Parathyroid adenoma (tissue), 2 donors: ENCODE data around the gene VAT1L.
A peak's percentile ranks its signal among the peaks of the same experiment; 100 is the strongest.

Experiments used
- H2AFZ ChIP-seq: fragments of 300-600 bp; sonication (generic); one replicate; pipeline ENCODE4 v1.7.0; 2017; ENCODE audit warnings: antibody characterized with exemption, mild to moderate bottlenecking
- H3K27ac ChIP-seq: fragments of 300-600 bp; sonication (generic); one replicate; pipeline ENCODE4 v1.7.0; 2017
- H3K27me3 ChIP-seq: fragments of 300-600 bp; sonication (generic); one replicate; pipeline ENCODE4 v1.7.0; 2017; ENCODE audit warnings: low read length; ENCODE audit not compliant: control insufficient read depth, insufficient read depth
- H3K36me3 ChIP-seq: fragments of 300-600 bp; sonication (generic); one replicate; pipeline ENCODE4 v1.7.0; 2017; ENCODE audit warnings: low read length; ENCODE audit not compliant: control insufficient read depth, insufficient read depth
- H3K4me1 ChIP-seq: fragments of 300-600 bp; sonication (generic); one replicate; pipeline ENCODE4 v1.7.0; 2017; ENCODE audit warnings: control low read depth
- H3K4me2 ChIP-seq: fragments of 300-600 bp; sonication (generic); one replicate; pipeline ENCODE4 v1.7.0; 2017; ENCODE audit warnings: low read length
- H3K4me3 ChIP-seq: fragments of 300-600 bp; sonication (generic); one replicate; pipeline ENCODE4 v1.7.0; 2017; ENCODE audit warnings: low read depth, low read length
- H3K79me2 ChIP-seq: fragments of 300-600 bp; sonication (generic); one replicate; pipeline ENCODE4 v1.7.0; 2017; ENCODE audit warnings: control low read depth
- H3K9ac ChIP-seq: fragments of 300-600 bp; sonication (generic); one replicate; pipeline ENCODE4 v1.7.0; 2017; ENCODE audit warnings: mild to moderate bottlenecking
- H3K9me3 ChIP-seq: fragments of 300-600 bp; sonication (generic); one replicate; pipeline ENCODE4 v1.7.0; 2017; ENCODE audit warnings: low read length; ENCODE audit not compliant: control insufficient read depth
- TF ChIP-seq, protein P1 (sequence below): fragments of 300-600 bp; sonication (generic); IDR thresholded peaks from one replicate; pipeline ENCODE4 v1.7.0; 2017; ENCODE audit warnings: antibody characterized with exemption, mild to moderate bottlenecking
- donor health status: primary hyperparathyroidism.

Gene VAT1L

GRCh38 chr16:77856438-77857160 lies 68.2 kb downstream of the VAT1L start:
- no peaks in the 10 kb centered on the region for H3K36me3 ChIP-seq
- no peak overlapping the region for H3K9ac ChIP-seq
- H3K79me2 ChIP-seq = no peaks in the 10 kb centered on the region
- no peak overlapping the region for H3K27ac ChIP-seq
- H3K9me3 ChIP-seq = no peaks in the 10 kb centered on the region
- H2AFZ ChIP-seq = peak overlapping the region; percentile 22
- H3K27me3 ChIP-seq = no peaks in the 10 kb centered on the region
- TF ChIP-seq, protein P1, sequence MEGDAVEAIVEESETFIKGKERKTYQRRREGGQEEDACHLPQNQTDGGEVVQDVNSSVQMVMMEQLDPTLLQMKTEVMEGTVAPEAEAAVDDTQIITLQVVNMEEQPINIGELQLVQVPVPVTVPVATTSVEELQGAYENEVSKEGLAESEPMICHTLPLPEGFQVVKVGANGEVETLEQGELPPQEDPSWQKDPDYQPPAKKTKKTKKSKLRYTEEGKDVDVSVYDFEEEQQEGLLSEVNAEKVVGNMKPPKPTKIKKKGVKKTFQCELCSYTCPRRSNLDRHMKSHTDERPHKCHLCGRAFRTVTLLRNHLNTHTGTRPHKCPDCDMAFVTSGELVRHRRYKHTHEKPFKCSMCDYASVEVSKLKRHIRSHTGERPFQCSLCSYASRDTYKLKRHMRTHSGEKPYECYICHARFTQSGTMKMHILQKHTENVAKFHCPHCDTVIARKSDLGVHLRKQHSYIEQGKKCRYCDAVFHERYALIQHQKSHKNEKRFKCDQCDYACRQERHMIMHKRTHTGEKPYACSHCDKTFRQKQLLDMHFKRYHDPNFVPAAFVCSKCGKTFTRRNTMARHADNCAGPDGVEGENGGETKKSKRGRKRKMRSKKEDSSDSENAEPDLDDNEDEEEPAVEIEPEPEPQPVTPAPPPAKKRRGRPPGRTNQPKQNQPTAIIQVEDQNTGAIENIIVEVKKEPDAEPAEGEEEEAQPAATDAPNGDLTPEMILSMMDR = no peak
- peak overlapping the region; percentile 18 for H3K4me2 ChIP-seq
- H3K4me3 ChIP-seq = no peak overlapping the region
- H3K4me1 ChIP-seq = no peaks in the 10 kb centered on the region

DNA sequence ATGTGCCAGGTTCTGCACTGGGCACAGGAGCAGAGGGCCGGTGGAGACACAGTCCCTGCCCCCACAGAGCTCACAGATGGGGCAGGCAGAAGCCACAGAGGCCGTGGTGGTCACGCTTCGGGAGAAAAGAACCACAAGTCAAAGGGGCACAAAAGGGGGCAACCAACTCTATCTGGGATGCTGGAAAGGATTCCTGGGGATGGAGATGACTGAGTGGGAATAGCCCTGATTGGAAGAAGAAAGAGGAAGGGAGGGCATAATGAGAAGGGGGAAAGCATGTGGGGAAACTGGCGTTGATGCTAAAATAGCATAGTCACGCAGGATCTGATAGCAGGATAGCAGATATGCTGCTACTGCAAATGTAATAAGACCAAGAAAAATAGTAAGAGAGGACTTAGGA lies 69.7 kb downstream of the VAT1L start:
- no peak overlapping the region for H3K4me2 ChIP-seq
- H3K79me2 ChIP-seq = no peaks in the 10 kb centered on the region
- H3K27ac ChIP-seq = no peak overlapping the region
- no peak overlapping the region for H3K4me3 ChIP-seq
- no peak overlapping the region for H2AFZ ChIP-seq
- no peak overlapping the region for H3K9ac ChIP-seq
- H3K4me1 ChIP-seq = no peaks in the 10 kb centered on the region
- TF ChIP-seq, protein P1 = no peak
- no peaks in the 10 kb centered on the region for H3K36me3 ChIP-seq
- H3K27me3 ChIP-seq = no peaks in the 10 kb centered on the region
- no peaks in the 10 kb centered on the region for H3K9me3 ChIP-seq

DNA sequence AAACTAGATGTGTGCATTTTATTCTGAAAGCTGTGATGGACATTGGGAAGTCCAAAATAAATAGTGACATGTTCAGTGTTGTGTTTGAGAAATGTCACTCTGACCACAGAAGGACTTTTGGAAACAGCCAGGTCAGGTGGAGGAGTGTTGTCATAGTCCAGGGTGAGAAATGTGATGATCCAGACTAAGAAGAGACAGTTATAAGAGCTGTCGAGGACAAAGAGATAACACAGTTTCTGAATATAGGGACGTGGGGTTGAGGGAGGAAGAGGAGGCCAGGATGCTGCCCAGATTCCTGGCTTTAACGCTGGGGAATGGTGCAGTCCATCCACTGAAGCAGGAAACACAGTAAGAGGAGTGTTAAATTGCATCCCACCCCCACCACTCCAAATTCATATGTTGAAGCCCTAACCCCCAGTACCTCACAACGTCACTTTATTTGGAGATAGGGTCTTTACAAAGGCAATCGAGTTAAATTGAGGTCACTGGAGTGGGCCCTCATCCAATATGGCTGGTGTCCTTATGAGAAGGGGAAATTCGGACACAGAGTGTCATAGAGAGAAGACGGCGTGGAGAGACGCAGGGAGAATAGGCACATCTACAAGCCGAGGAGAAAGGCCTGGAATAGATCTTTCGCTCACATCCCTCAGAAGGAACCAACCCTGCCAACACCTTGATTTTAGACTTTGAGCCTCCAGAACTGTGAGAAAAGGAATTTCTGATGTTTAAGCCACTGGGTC lies 71.3 kb downstream of the VAT1L start:
- no peaks in the 10 kb centered on the region for H3K27me3 ChIP-seq
- H3K4me1 ChIP-seq = no peaks in the 10 kb centered on the region
- H3K9me3 ChIP-seq = no peaks in the 10 kb centered on the region
- H3K27ac ChIP-seq = no peak overlapping the region
- no peaks in the 10 kb centered on the region for H3K79me2 ChIP-seq
- no peak overlapping the region for H3K4me2 ChIP-seq
- TF ChIP-seq, protein P1 = no peak
- no peak overlapping the region for H3K9ac ChIP-seq
- H3K4me3 ChIP-seq = no peak overlapping the region
- H3K36me3 ChIP-seq = no peaks in the 10 kb centered on the region
- no peak overlapping the region for H2AFZ ChIP-seq

GRCh38 chr16:77860953-77861352 lies 72.6 kb downstream of the VAT1L start:
- no peaks in the 10 kb centered on the region for H3K36me3 ChIP-seq
- no peak overlapping the region for H3K4me3 ChIP-seq
- H3K4me2 ChIP-seq = no peak overlapping the region
- no peak overlapping the region for H3K27ac ChIP-seq
- no peaks in the 10 kb centered on the region for H3K4me1 ChIP-seq
- H3K79me2 ChIP-seq = no peaks in the 10 kb centered on the region
- H3K27me3 ChIP-seq = no peaks in the 10 kb centered on the region
- TF ChIP-seq, protein P1 = no peak
- no peak overlapping the region for H3K9ac ChIP-seq
- H3K9me3 ChIP-seq = no peaks in the 10 kb centered on the region
- H2AFZ ChIP-seq = no peak overlapping the region
